OCI-LY3 (cell line): ENCODE results near the gene NUBP2.

Source experiments
- EZH2phosphoT487 ChIP-seq: fragments of 200-600 bp; shearing (Covaris generic); IDR thresholded peaks from 2 replicates; pipeline ENCODE4 v1.6.1; 2018; ENCODE audit warnings: antibody characterized with exemption, mixed run types, low read depth
- TF ChIP-seq, protein P1 (sequence below): fragments of 200-600, 300-600 bp; sonication (generic); IDR thresholded peaks from 2 replicates; pipeline ENCODE4 v1.5.1; 2014; ENCODE audit warnings: antibody characterized with exemption, low read length, low read depth

DNA sequence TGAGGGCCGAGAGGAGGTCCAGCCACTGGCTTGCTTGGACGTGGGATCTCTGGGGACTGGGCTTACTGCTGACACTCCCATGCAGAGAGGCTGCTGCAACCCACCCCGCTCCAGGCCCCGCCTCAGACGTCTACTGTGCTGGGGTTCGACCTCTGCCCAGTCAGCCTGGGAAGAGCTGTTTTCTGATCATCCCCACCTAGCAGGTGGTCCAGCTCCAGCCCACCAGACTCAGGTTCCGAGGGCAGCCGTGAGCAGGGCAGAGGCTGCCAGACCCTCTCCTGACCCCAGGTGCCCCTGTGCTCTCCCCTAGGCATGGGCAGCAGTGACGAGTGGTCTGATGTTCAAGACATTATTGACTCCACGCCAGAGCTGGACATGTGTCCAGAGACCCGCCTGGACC is 34.8 kb upstream of the NUBP2 start:
- TF ChIP-seq, protein P1, sequence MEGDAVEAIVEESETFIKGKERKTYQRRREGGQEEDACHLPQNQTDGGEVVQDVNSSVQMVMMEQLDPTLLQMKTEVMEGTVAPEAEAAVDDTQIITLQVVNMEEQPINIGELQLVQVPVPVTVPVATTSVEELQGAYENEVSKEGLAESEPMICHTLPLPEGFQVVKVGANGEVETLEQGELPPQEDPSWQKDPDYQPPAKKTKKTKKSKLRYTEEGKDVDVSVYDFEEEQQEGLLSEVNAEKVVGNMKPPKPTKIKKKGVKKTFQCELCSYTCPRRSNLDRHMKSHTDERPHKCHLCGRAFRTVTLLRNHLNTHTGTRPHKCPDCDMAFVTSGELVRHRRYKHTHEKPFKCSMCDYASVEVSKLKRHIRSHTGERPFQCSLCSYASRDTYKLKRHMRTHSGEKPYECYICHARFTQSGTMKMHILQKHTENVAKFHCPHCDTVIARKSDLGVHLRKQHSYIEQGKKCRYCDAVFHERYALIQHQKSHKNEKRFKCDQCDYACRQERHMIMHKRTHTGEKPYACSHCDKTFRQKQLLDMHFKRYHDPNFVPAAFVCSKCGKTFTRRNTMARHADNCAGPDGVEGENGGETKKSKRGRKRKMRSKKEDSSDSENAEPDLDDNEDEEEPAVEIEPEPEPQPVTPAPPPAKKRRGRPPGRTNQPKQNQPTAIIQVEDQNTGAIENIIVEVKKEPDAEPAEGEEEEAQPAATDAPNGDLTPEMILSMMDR, result no peak
- no peak for TF ChIP-seq EZH2phosphoT487
